ENCODE measurements around the gene SETBP1. TPM values are rescaled to one million over a fixed set of nuclear protein-coding genes. Genes with fewer than 3 reads are reported as not detected.

The SETBP1 gene
- total RNA-seq, 1 experiment from 2014 or later = 0.23 TPM

DNA sequence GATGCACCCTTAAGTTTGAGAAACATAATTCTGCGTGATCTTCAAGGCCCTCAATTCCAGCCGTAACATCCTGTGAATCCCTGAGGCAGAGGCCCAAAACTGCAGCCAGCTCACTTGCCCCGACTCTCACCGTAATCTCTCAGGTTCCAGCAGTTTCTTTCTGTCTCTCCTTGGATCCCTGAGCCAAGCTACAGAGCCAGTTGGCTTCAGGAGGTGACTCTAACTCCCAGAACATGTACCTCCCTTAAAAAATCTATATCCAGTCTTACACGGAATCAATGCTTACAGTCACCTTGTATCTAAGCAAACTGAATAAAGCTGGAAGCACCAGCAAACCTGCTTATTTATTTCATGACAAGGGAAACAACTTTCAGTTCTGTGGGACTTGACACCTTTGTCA, 300.4 kb downstream of the SETBP1 start:
- CTCF ChIA-PET = no interaction called here
- TF ChIP-seq, protein P1, sequence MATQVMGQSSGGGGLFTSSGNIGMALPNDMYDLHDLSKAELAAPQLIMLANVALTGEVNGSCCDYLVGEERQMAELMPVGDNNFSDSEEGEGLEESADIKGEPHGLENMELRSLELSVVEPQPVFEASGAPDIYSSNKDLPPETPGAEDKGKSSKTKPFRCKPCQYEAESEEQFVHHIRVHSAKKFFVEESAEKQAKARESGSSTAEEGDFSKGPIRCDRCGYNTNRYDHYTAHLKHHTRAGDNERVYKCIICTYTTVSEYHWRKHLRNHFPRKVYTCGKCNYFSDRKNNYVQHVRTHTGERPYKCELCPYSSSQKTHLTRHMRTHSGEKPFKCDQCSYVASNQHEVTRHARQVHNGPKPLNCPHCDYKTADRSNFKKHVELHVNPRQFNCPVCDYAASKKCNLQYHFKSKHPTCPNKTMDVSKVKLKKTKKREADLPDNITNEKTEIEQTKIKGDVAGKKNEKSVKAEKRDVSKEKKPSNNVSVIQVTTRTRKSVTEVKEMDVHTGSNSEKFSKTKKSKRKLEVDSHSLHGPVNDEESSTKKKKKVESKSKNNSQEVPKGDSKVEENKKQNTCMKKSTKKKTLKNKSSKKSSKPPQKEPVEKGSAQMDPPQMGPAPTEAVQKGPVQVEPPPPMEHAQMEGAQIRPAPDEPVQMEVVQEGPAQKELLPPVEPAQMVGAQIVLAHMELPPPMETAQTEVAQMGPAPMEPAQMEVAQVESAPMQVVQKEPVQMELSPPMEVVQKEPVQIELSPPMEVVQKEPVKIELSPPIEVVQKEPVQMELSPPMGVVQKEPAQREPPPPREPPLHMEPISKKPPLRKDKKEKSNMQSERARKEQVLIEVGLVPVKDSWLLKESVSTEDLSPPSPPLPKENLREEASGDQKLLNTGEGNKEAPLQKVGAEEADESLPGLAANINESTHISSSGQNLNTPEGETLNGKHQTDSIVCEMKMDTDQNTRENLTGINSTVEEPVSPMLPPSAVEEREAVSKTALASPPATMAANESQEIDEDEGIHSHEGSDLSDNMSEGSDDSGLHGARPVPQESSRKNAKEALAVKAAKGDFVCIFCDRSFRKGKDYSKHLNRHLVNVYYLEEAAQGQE (IDR thresholded peaks at IDR 0.05; ENCODE audit: insufficient read depth in 1 of 2, low read depth in 2 of 2, low read length in 1 of 2) = no peak
- no peak for TF ChIP-seq SIN3A (IDR thresholded peaks at IDR 0.05; ENCODE audit: borderline replicate concordance, insufficient read depth, low read depth, low read length)
- TF ChIP-seq, protein P2, sequence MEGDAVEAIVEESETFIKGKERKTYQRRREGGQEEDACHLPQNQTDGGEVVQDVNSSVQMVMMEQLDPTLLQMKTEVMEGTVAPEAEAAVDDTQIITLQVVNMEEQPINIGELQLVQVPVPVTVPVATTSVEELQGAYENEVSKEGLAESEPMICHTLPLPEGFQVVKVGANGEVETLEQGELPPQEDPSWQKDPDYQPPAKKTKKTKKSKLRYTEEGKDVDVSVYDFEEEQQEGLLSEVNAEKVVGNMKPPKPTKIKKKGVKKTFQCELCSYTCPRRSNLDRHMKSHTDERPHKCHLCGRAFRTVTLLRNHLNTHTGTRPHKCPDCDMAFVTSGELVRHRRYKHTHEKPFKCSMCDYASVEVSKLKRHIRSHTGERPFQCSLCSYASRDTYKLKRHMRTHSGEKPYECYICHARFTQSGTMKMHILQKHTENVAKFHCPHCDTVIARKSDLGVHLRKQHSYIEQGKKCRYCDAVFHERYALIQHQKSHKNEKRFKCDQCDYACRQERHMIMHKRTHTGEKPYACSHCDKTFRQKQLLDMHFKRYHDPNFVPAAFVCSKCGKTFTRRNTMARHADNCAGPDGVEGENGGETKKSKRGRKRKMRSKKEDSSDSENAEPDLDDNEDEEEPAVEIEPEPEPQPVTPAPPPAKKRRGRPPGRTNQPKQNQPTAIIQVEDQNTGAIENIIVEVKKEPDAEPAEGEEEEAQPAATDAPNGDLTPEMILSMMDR (IDR thresholded peaks at IDR 0.05) = no peak
- in situ Hi-C loops (cut with HindIII; ENCODE audit: low pct_unique_long_range_greater_than_20kb, low sequenced_read_pairs) (no loop called here), intact Hi-C loops (cut with micrococcal nuclease; ENCODE audit: unreplicated experiment) (no loop called here)
- Histone ChIP-seq H3K27me3 (ENCODE audit: control insufficient read depth, insufficient read depth, low read length) (no peaks in the 10 kb centered on the region), H3K36me3 (ENCODE audit: control insufficient read depth, insufficient read depth, low read length) (no peaks in the 10 kb centered on the region), H3K4me3 (ENCODE audit: low read depth in 2 of 2, low read length in 2 of 2) (no peak overlapping the region), H3K9me3 (ENCODE audit: control insufficient read depth, insufficient read depth, low read depth, low read length) (no peaks in the 10 kb centered on the region), H3K4me1 (ENCODE audit: control insufficient read depth, insufficient read depth, low read length) (no peaks in the 10 kb centered on the region), H3K27ac (ENCODE audit: low read length) (no peak overlapping the region)
- no TSS peak for BruUV-seq (replicated peaks)
- no peak for DNase-seq (ENCODE audit: low read depth, low spot score)
- ATAC-seq = no peak
- POLR2A ChIA-PET = no interaction called here

DNA sequence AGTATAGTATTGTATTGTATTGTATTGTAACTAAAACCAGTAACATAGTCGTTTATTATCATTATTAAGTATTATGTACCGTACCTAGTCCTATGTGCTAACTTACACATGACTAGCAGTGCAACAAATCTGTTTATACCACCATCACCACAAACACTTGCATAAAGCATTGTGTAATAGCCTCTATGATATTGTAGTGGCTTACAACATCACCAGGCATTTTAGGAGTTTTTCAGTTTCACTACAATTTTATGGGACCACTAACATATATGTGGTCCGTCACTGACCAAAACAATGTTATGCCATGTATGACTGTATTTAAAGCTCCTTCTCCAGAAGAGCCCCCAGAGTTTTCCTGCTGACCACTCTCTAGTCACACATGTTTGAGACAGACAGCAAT, 306.2 kb downstream of the SETBP1 start:
- TF ChIP-seq POLR2AphosphoS5 (IDR thresholded peaks at IDR 0.05; ENCODE audit: low read depth, low read length) (no peak), SIN3A (IDR thresholded peaks at IDR 0.05; ENCODE audit: borderline replicate concordance, insufficient read depth, low read depth, low read length) (no peak), TCF7L2 (IDR thresholded peaks at IDR 0.05; ENCODE audit: low read depth, low read length) (no peak)
- TF ChIP-seq, protein P2 (IDR thresholded peaks at IDR 0.05) = no peak
- TF ChIP-seq, protein P1 (IDR thresholded peaks at IDR 0.05; ENCODE audit: insufficient read depth in 1 of 2, low read depth in 2 of 2, low read length in 1 of 2) = no peak
- no TSS peak for BruUV-seq (replicated peaks)
- H3K27me3 ChIP-seq (ENCODE audit: control insufficient read depth, insufficient read depth, low read length) = no peaks in the 10 kb centered on the region
- no peak for ATAC-seq
- H3K4me1 ChIP-seq (ENCODE audit: control insufficient read depth, insufficient read depth, low read length) = no peaks in the 10 kb centered on the region
- no peak overlapping the region for H3K4me3 ChIP-seq (ENCODE audit: low read depth in 2 of 2, low read length in 2 of 2)
- ChIA-PET POLR2A (no interaction called here), CTCF (no interaction called here)
- intact Hi-C loops (cut with micrococcal nuclease; ENCODE audit: unreplicated experiment) (no loop called here), in situ Hi-C loops (cut with HindIII; ENCODE audit: low pct_unique_long_range_greater_than_20kb, low sequenced_read_pairs) (no loop called here)
- H3K27ac ChIP-seq (ENCODE audit: low read length) = no peak overlapping the region
- no peak for DNase-seq (ENCODE audit: low read depth, low spot score)
- H3K9me3 ChIP-seq (ENCODE audit: control insufficient read depth, insufficient read depth, low read depth, low read length) = no peaks in the 10 kb centered on the region
- H3K36me3 ChIP-seq (ENCODE audit: control insufficient read depth, insufficient read depth, low read length) = no peaks in the 10 kb centered on the region
